ENCODE results near the gene KNOP1. TPM values are rescaled to one million over a fixed set of nuclear protein-coding genes. Genes with fewer than 3 reads are reported as not detected.
A peak's percentile ranks its signal among the peaks of the same experiment; 100 is the strongest.

The KNOP1 gene
- total RNA-seq, 4 donors from 2014 or later = 4.1 to 9.2 (median 5.5) TPM

- no peak for ATAC-seq
- in situ Hi-C loops (cut with MboI; ENCODE audit: low sequenced_read_pairs in 4 of 4) (no loop called here), intact Hi-C loops (cut with DNase I; ENCODE audit: low total_unique reads) (no loop called here)
- no peak overlapping the region for H3K27ac ChIP-seq
- H3K9me3 ChIP-seq = no peaks in the 10 kb centered on the region
- TF ChIP-seq POLR2A (IDR thresholded peaks at IDR 0.05) (no peak), CTCF (IDR thresholded peaks at IDR 0.05 in 4 of 5, conservative IDR thresholded peaks at IDR 0.05 in 1 of 5) (no peak)
- H3K4me3 ChIP-seq = no peak overlapping the region
- peaks cover 18% of the 10 kb centered on the region in 2 donors for H3K4me1 ChIP-seq
- peaks cover 0 to 16% of the 10 kb centered on the region in 2 donors for H3K36me3 ChIP-seq
- no peaks in the 10 kb centered on the region for H3K27me3 ChIP-seq
- DNase-seq = no peak
Measured at GRCh38 chr16:19712418-19713058, 5.5 kb downstream of the KNOP1 start.

- Histone ChIP-seq H3K4me3 (no peak overlapping the region), H3K9me3 (no peaks in the 10 kb centered on the region), H3K36me3 (peaks cover 0 to 16% of the 10 kb centered on the region in 2 donors), H3K4me1 (peaks cover 9 to 13% of the 10 kb centered on the region in 2 donors), H3K27me3 (no peaks in the 10 kb centered on the region), H3K27ac (peak overlapping the region in 3 of 4 donors; percentile 33 to 56 (median 56))
- intact Hi-C loops (cut with DNase I; ENCODE audit: low total_unique reads) (no loop called here), in situ Hi-C loops (cut with MboI; ENCODE audit: low sequenced_read_pairs in 4 of 4) (no loop called here)
- TF ChIP-seq CTCF (IDR thresholded peaks at IDR 0.05 in 4 of 5, conservative IDR thresholded peaks at IDR 0.05 in 1 of 5) (no peak), POLR2A (IDR thresholded peaks at IDR 0.05) (no peak)
- no peak for ATAC-seq
- no peak for DNase-seq
Measured at GRCh38 chr16:19711643-19712042, 6.4 kb downstream of the KNOP1 start.

GRCh38 chr16:19710991-19711545 is 7.0 kb downstream of the KNOP1 start:
- H3K27ac ChIP-seq = peak overlapping the region in 3 of 4 donors; percentile 33 to 56 (median 56)
- H3K9me3 ChIP-seq = no peaks in the 10 kb centered on the region
- no peak for TF ChIP-seq CTCF (IDR thresholded peaks at IDR 0.05 in 4 of 5, conservative IDR thresholded peaks at IDR 0.05 in 1 of 5)
- no peak for TF ChIP-seq POLR2A (IDR thresholded peaks at IDR 0.05)
- peaks cover 0 to 16% of the 10 kb centered on the region in 2 donors for H3K36me3 ChIP-seq
- peaks cover 4 to 12% of the 10 kb centered on the region in 2 donors for H3K4me1 ChIP-seq
- DNase-seq (no peak), ATAC-seq (no peak)
- H3K27me3 ChIP-seq = no peaks in the 10 kb centered on the region
- intact Hi-C loops (cut with DNase I; ENCODE audit: low total_unique reads) = no loop called here
- H3K4me3 ChIP-seq = no peak overlapping the region
- in situ Hi-C loops (cut with MboI; ENCODE audit: low sequenced_read_pairs in 4 of 4) = no loop called here

GRCh38 chr16:19710191-19710908 is 7.7 kb downstream of the KNOP1 start:
- H3K4me3 ChIP-seq = no peak overlapping the region
- H3K9me3 ChIP-seq = no peaks in the 10 kb centered on the region
- DNase-seq (no peak), ATAC-seq (peak in 1 of 2 donors; percentile 24)
- peak overlapping the region; percentile 33 to 56 (median 53) for H3K27ac ChIP-seq
- peaks cover 0 to 15% of the 10 kb centered on the region in 2 donors for H3K4me1 ChIP-seq
- intact Hi-C loops (cut with DNase I; ENCODE audit: low total_unique reads) (no loop called here), in situ Hi-C loops (cut with MboI; ENCODE audit: low sequenced_read_pairs in 4 of 4) (no loop called here)
- TF ChIP-seq POLR2A (IDR thresholded peaks at IDR 0.05) = no peak
- no peak for TF ChIP-seq CTCF (IDR thresholded peaks at IDR 0.05 in 4 of 5, conservative IDR thresholded peaks at IDR 0.05 in 1 of 5)
- no peaks in the 10 kb centered on the region for H3K27me3 ChIP-seq
- peaks cover 0 to 20% of the 10 kb centered on the region in 2 donors for H3K36me3 ChIP-seq
